ENCODE results near the gene URGCP.

DNA sequence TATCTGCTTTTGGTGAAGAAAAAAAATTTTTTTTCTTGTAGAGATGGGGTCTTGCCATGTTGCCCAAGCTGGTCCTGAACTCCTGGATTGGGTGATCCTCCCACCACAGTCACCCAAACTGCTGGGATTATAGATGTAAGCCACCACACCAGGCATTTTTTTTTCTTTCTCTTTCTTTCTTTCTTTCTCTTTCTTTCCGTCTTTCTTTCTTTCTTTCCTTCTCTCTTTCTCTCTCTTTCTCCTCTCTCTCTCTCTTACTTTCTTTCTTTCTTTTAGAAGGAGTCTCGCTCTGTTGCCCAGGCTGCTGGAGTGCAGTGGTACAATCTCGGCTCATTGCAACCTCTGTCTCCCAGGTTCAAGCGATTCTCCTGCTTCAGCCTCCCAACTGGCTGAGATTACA, 16.3 kb upstream of the URGCP start:
- TF ChIP-seq, protein P1, sequence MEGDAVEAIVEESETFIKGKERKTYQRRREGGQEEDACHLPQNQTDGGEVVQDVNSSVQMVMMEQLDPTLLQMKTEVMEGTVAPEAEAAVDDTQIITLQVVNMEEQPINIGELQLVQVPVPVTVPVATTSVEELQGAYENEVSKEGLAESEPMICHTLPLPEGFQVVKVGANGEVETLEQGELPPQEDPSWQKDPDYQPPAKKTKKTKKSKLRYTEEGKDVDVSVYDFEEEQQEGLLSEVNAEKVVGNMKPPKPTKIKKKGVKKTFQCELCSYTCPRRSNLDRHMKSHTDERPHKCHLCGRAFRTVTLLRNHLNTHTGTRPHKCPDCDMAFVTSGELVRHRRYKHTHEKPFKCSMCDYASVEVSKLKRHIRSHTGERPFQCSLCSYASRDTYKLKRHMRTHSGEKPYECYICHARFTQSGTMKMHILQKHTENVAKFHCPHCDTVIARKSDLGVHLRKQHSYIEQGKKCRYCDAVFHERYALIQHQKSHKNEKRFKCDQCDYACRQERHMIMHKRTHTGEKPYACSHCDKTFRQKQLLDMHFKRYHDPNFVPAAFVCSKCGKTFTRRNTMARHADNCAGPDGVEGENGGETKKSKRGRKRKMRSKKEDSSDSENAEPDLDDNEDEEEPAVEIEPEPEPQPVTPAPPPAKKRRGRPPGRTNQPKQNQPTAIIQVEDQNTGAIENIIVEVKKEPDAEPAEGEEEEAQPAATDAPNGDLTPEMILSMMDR (IDR thresholded peaks at IDR 0.05): no peak
- TF ChIP-seq POLR2A (IDR thresholded peaks at IDR 0.05): no peak
